NCI-H446 treated with DMSO at 0.1 percent for 48 hours (cell line): Measurements from ENCODE around the gene SOCS3.
"Not testable (repeated sequence)": the region's sequence is repeated elsewhere in the genome, so short reads cannot be mapped to it uniquely, and the experiment has no call there.

ENCODE experiments used
- DNase-seq: peaks from one replicate; lab custom pipeline; 2025; lab: John Stamatoyannopoulos, UW

SOCS3 gene

DNA sequence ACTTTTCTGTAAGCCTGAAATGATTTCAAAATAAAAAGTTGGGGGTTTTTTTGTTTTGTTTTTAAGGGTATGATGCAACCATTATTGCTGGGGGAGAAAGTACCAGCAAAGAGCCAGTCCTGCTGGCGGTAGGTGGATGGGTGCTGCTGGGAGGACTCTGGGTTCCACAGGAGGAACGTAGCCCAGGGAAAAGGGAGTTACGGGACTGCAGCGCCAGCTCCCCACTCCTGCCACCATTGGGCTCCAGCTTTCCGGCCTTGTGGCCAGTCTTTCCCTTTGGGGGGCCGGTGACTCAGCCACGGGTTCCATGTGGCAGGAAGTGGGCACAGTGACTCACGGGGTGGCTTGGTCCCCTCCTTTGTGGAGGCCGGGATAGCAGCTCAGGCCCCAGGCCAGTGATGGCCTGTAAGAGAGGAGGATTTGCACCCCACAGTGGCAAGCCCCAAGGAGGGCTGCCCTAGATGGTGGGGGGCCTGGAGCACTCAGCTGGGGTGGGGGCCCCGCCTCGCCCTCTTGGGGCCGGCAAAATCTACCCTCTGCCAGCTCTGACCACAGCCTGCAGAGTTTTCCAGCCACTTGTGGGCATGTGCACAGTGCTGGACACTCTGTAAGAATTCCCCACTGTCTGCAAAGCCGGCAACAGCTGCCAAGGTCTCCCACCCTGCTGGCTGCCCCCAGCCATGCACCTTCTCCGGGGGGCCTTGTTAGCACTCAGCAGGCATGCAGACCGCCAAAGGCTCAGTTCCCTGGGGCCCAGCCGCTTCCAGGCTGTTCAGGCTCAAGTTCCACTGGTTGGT is 30.4 kb downstream of the SOCS3 start:
- DNase-seq, result no peak

DNA sequence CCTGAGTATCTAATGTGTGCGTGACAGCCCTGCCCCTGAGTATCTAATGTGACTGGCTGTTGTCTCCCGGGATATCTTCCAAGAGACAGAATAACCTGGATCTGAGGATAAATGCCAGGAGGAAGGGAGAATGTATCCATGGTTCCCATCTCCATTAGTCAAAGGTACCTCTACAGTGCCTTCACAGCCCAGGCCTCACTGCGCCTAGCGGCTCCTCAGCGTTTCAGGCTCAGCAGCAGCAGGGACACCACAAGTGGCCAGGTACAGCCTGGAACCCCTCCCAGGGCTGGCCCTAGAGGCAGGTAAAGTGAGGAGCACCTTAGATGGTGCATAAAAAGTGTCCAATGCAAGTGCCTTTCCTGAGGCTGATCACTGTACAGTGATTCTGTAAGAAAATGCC is 32.0 kb downstream of the SOCS3 start:
- DNase-seq, result no peak

DNA sequence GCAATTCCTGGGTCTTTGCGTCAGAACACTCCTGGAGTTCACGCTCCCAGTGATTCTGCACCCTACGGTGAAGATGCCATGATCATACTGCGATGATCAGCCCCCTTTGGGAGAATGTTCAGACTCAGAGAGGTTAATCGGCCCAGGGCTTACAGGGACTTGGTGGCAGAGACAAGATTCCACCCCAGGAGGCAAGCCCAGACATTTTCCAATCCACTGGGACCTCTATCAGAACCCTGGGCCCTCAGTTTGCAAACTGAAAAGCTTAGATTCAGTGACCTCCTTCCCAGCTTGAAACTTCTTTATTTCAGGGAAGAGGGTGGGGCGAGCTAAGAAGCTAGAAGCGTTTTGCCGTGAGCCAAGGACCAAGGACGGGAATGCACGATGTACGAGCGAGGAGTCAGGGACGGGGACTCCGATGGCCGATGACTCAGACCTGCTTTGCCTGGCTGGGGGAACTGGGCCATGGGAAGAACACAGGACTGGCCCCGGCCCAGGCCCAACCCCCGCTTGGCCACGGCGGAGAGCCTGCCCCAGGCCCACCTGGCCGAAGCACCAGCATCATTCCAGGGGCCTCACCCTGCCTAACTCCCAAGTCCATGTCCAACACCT is 34.7 kb downstream of the SOCS3 start:
- DNase-seq, result no peak

DNA sequence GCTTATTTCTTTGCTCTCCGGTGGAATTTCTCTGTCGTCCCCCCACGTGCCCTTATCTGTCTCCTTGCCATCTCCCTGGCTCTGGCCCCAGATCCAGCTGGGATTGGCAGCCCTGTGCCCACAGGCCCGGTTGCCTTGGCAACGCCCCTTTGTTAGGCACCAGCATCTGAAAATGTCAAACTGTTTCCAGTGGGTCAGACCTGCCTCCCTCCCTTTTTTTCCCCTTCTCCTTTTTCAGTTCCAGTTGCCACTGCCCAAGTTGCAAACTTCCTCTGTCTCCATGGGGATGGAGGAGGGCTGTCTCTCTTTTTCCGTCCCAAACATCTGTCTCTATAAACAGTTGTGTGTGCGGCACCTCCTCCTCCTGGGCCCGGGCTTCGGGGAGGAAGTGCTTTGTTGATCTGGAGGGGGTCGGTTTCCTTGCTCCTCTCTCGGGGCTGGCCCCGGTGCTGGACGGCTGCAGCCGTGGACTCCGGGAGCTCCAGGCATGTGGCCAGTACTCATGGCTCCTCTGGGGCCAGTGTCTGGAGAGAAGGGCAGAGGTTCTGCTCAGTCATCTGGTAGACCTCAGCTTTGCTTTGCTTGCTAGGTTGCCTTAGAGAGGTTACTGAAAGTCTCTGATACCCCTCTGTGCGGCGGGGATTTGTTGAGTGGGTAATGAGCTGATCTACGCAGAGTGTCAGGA is 35.3 kb downstream of the SOCS3 start:
- DNase-seq, result peak; percentile 33

DNA sequence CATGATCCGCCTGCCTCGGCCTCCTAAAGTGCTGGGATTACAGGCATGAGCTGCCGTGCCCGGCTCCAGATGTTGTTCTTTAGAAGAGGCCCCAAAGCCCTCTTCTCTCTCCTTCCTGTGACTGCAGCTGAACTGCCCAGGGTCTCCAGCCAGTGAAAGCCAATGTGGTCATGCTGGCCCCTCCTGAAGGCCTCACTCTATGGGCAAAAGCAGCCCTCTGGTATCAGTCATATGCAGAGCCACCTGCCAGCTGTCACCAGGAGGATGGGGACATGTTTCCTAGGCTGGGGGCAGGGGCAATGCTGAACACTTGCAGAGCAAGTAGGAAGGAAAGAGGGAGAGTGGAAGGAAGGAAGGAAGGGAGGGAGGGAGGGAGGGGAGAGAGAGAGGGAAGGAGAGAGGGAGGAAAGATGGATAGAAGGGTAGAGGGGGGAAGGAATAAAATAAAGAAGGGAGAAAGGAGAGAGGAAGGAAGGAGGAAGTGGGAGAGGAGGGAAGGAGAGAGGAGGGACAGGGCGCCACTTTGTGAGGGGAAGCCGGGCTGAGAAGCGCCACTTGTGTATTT is 36.0 kb downstream of the SOCS3 start:
- no peak for DNase-seq

DNA sequence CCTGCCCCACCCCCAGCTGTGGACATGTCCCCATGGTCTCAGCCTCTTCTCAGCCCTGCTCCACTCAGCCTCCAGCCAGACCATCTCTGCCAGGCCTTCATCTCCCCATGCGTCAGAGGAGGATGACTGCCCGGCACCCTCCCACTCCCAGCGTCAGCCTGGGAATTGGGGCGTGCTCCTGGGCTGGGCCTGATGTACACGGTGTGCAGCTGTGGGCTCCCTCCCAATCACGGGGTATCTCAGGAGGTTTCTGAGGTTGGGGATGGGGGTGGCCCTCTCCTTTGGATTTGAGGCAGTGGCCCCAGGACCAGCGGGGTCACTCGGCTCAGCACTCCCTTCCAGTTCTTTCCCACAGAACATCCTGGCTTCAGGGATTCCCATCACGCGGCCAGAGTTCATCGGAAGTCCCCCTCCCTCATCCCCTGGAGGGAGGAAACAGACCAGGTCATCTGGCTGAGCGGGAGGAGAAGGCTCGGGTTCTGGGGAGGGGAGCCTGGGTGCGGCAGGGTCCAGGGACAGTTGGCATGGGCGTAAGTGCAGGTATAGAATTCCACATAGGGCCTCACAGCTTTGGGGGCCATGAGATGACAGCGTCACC is 36.9 kb downstream of the SOCS3 start:
- no peak for DNase-seq

DNA sequence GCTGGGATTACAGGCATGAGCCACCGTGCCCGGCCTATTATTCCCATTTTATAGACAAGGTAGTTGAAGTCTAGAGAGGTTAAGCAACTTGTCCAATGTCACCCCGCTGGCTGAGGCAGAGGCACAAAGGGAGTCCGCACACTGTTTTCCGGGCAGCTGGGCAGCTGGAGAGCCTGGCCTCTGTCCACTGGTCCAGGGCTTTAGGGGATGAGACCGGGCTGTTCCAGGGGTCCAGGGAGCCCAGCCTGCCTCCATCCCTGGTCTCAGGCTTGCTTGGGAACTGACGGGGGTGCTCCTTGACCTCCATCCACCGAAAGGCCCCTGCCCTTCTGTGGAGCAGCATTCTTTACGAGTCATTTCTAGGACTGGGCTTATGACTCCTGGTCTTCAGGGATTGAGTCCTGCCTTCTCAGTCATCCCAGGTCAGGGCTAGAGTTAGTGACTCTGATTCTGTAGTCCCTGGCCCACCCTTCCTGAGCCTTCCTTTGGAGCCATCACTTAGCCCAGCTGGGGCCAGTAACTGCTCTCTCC is 37.5 kb downstream of the SOCS3 start:
- no peak for DNase-seq

DNA sequence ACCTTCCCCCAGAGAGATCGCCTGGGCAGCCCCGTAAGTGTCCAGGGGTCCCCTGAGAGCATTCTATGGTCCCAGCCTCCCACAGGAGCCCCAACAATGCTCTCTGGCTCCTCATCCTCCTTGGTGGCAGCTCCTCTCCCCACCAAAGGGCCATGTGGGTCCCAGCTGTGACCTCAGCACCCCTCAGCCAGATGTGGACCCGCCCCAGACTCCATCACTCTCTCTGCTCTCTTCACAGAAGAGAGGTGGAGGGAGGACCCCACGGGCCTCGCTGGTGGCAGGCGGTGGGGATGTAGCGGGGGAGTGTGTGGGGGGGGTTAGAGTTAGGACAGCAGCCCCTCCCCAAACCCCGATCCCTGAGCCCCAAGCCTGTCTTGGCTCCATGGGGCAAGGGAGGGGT is 41.0 kb downstream of the SOCS3 start:
- DNase-seq, result no peak

DNA sequence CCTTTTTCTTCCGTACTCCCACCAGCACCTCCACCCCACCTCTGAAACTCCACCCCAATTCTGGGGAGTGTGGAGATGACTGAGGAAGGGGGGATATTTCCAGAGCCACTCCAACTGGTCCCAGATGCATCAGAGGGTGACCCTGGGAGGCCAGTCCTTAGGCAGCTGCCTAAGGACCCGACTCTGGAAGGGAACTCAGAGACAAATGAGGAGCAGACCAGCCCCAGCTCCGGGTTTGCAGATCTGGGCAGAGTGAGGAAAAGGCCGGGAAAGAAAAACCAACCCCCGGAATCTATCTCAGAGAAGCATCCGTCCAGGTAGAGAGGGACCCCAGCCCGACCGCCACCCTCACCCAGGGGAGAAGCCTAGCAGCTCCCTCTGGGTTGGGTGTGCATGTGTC is 41.5 kb downstream of the SOCS3 start:
- DNase-seq, result no peak

DNA sequence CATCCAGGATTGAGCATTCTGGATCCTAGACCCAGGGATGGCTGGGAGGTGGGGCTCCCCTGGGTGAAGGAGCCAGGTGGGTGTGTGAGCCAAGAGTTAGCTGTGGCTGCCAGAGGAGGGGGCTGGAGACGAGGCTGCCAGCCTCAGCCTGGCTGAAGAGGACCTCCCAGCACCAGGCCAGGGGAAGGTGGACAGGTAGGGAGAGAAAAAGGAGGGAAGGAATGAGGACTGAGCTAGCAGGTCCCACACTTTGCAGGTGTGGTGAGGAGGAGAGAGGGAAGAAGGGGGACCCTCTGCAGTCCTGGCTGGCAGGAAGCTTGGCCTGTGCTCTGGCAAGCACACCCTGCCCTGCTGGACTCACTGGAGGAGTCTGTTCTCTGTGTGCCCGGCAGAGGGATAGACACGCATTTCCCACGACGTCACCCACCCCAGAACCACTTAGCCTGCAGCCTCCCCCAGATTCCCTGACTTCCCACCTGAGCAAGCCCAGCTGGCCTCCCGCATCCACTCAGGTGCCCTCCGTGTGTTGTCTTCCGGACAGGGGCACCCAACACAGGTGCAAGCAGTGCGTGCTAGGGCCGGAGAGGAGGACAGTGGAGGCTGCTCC is 42.0 kb downstream of the SOCS3 start:
- no peak for DNase-seq

DNA sequence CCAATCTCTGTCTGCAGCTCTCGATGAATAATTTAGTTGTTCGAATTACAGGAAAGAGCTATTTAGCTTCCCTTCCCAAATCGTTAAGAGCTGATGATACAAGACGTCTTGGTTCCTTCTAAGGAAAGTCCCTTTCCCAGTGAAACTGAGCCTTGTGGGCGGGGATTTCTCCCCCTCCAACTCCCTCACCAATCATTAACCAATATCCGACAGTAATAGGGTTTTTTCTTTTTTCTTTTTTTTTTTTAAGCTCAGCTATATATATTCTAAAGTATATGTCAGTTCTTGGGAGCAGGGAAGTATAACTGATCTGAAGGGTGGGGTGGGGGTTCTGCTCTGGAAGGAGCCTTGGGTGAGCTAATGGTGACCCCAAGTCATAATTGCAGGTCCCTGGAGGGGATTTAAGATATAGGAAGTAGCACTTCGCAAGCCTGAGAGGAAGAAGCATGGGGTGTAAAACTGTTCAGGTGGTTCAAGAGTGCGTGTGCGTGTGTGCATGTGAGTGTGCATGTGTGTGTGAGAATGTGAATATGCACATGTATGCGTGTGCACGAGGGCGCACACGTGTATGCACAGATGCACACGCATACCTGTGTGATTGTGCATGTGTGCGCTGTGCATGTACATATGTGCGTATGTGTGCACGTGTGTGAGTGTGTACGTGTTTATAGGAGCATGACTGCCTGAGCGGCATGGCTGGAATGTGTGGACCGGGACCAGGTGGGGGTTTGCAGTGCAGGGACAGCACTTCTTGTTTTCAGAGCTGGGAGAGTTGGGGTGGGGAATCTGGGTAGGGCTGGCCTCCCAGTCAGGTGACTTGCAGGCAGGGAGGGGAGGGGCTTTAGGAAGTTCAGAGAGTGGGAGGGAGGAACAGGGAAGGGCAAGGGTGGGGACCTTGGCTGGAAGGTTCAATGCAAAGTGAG is 42.7 kb downstream of the SOCS3 start:
- no peak for DNase-seq

DNA sequence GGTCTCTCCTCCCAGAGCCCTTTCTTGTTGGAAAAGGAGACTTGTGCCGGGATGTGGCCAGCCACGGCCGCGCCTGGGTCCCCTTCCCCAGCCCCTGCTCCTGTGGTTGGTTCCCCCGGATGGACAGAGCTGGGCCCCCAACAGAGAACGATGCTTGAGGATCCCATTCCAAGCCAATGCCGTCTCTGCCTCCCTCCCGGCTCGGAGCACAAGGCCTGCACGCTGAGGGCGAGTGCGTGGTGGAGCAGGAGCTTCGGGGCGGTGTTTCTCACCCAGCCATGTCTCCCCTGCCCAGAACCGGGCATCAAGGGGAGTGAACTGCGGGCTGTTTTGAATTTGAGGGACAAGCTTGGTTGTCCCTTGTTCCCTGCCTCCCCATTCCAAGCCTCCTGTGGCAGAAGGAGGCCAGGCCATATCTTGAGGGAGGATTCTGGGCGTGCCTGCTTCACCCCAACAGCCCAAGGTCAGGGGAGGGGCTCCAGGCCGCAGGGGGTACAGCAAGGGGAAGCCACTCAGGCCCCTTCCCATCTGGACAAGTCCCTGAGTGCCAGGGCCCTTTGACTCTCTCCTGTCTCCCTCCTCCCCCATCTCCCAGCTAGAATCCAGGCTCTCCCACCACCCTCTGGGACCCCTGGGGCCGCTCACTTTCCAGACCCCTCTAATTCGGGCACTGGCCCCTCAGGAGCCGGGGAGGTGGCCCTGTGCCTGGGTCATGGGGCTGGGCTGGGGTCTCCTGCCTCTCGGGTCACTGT is 43.6 kb downstream of the SOCS3 start:
- DNase-seq, result no peak

DNA sequence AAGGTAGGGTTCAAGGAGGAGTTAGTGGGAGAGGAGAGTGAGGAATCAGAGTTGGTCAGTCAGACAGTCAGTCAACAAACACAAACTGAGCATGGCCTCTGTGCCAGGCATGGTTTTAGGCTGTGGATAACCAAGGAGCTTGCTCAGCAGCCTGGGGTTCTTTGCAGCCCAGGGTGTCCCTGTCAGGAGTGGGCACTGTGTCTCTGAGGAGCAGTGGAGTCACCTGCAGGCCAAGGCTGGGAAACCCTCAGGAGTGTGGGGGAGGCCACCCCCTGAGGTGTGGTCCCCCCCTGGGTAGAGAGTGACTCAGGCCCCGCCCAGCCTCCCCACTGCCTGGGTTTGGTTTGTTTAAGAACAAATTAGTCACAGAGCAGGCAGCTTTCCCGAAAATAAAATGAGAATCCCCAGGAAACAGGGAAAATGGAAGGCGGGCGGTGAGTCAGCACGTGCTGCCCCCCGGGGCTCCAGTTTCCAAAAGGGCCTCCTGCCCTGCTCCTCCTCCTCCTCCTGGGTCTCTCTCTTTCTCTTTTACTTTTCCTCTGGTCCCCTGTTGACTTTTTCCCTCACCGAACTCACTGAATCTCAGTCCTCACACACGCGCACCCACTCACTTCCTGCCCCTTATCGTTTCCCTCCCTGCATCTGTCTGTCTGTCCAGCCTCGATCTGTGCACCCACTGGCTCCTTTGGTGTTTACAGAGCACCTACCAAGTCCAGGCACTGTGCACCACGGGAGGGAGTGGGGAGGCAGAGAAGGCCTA is 44.3 kb downstream of the SOCS3 start:
- no peak for DNase-seq

DNA sequence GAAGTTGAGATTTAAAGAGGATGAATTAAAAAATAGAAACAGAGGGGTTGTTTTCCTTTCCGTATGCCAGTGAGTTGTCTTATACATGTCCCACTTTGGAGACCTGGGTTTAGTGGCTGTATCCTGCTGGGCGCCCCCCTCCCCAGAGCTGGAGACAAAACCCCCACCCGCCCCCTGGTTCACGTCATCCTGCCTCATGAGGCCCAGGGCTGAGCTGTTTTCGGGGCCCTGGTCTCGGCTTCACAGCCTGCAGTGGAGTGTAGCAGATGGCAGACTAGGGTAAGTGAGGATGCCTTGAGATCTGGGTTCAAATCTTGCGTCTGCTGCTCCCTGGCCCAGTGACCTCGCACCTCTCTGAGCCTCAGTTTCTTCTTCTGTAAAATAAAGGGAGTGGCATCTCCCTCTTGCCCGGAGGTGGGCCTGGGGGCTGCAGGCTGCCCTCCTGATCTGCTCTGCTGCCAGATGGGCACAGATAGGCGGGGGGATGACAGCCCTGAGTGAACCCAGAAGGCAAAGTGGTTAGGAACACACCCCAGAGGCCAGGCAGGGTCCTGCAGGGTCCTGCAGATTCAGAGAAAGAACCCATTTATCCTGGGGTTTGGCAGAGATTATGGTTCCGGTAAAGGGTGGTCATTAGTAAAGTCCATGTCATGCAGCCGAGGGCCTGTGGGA is 45.1 kb downstream of the SOCS3 start:
- no peak for DNase-seq

DNA sequence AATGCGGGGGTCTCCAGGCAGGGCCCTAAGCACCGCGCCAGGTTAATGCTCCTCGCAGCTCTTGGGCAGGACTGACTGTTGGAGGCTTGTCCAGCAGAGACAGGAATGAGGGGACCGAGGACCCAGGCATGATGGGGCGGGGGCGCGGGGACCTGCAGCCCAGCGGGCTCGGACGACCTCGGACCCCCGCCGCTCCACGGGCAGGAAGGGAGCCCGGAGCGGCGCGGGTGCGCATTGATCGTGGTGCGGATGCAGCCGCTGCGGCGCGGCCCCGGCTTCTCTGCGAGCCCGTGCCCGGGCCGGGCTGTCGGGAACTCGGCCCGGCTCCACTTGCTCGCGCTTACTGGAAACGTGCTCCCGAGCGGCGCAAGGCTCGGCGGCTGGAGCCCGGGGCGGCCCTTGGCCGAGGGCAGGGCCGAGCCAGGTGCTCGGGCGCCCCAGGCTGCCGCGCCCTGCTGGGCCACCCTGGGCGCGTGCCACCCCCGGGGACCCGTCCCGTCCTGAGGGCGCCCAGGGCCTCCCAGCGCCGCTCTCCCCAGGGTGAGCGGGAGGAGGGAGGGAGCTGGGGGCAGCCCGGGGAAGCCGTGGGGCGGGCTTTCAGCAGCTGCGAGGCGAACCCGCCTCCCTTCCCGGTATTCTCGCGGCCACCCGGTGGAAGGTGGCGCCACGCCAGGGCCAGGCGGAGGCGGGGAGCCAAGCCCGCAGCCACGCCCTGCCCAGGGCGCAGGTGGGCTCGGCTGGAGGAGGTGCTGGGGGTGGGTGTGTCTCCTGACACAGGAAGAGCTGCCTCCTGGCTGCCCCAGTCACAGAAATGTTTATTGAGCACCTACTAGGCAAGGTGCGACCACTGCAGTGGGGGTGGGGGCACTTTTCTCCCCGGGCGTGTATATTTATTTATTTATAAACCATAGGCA is 45.9 kb downstream of the SOCS3 start:
- no peak for DNase-seq

DNA sequence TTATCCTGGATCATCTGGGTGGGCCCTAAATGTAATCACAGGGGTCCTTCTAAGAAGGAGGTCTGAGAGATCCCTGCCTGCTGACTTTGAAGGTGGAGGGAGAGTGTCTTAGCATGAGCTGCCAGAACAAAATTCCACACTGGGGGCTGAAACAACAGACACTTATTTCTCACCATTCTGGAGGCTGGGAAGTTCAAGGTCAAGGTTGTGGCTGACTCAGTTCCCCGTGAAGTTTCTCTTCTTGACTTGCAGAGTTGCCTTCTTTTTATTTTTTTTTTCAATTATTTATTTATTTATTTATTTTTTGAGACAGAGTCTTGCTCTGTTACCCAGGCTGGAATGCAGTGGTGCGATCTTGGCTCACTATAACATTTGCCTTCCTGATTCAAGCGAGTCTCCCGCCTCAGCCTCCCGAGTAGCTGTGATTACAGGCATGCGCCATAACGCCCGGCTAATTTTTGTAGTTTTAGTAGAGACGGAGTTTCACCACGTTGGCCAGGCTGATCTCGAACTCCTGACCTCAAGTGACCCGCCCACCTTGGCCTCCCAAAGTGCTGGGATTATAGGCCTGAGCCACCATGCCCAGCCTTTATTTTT is 50.1 kb downstream of the SOCS3 start:
- DNase-seq, result not testable (repeated sequence)
